GM19351 (cell line): ENCODE results near the gene ABHD10.

Experiments used
- ATAC-seq: cut with Tn5 transposase; IDR thresholded peaks from one replicate; pipeline ENCODE4 v1.9.1; 2021; ENCODE audit warnings: mild to moderate bottlenecking, moderate library complexity; ENCODE audit not compliant: unreplicated experiment

The ABHD10 gene

DNA sequence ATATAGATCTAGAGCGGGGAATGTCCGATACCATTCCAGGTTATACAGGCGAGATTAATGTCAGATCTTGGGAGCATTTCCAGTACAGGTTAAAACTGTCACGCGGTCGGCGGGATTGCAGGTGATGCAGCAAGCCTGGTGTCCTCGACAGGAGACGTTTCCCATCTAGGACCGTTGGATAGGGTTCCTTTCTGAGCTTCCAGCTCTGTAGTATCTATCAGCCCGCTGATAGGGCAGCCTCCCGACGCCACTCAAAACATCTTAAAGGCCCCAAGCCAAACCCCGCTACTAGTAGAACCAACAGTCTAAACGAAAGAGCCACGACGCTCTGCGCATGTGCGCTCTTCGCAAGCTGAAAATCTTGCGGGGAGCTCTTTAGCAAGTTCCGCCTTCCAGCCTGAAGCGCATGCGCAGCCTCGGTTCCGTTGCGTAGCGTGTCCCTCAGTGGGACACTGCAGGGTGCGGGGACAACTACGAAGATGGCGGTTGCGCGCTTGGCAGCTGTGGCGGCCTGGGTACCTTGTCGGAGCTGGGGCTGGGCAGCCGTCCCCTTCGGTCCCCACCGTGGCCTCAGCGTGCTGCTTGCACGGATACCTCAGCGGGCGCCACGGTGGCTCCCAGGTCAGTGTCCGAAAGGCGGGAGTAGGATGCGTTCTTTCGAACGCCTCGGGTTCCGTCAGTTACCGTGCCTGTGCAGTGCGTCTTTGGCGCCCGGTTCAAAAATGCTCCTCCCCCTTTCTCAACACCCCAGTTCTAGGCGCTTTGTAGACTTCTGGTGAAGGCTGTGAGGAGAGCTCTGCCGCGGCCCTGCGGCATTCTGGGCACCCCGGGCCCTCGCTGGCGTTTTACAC, at the start of gene ABHD10:
ABHD10 (plus strand) TSS at position 444 of the 851 bp plus-strand sequence; CDS start at position 480, 36 bp downstream.
- ATAC-seq, result peak; percentile 89

GRCh38 chr3:111929484-111929883, 49.3 kb upstream of the ABHD10 start:
- ATAC-seq, result no peak

- ATAC-seq, result no peak
Observed at GRCh38 chr3:111932946-111933345, 45.9 kb upstream of the ABHD10 start.

GRCh38 chr3:111936191-111936841, 42.5 kb upstream of the ABHD10 start:
- ATAC-seq, result no peak

DNA sequence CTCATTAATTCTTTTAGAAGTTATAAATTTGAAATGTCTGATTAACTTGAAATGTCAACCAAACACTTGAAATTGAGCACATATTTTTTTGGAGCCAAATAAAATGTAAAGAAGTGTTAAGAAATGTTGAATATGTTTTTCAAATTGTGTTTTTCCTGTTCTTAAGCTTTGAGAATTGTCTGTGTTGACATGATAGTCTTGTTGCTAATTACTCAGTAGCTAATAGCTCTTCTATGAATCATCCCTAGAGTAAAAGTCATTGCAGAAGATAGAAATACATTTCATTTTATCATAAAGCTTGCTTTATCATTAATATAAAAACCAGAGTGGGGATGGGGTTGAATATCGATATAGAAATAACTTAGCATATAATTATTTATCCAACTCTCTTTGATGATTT, 41.9 kb upstream of the ABHD10 start:
- no peak for ATAC-seq

DNA sequence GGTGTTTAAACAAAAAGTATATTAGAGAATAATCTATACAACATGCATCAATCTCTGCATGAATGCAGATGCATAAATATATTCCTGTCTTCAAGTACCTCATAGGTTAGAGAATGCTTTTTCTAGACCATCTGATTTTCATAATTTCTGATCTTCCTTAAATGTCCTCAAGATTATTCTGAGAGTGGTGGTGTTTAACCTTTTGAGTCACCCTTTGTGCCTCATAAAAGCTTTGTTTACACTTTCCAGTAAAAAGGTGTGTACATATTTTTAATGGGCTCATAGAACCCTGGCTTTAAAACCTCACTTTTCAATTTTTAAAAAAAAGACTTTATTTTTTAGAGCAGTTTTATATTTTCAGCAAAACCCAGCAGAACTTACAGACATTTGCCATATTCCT, 41.0 kb upstream of the ABHD10 start:
- no peak for ATAC-seq

DNA sequence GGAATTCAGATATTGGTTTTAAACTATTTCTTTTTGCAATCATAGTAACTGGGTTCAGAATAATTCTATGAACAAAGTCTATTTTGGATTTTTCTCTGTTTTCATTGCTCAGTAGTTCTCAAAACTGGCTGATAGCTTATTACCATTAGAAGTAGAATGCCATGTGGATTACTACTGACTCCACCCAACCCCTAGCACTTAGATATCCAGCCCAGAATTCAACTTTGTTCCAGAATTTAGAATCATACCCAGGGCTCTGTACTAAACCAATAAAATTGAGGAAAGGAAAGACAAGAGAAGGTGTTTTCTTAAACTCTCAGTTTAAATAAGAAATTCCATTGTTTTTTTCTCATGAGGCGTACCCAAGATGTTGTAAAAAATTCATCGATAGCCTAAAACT, 39.0 kb upstream of the ABHD10 start:
- no peak for ATAC-seq

GRCh38 chr3:111943533-111943932, 35.3 kb upstream of the ABHD10 start:
- ATAC-seq, result no peak

DNA sequence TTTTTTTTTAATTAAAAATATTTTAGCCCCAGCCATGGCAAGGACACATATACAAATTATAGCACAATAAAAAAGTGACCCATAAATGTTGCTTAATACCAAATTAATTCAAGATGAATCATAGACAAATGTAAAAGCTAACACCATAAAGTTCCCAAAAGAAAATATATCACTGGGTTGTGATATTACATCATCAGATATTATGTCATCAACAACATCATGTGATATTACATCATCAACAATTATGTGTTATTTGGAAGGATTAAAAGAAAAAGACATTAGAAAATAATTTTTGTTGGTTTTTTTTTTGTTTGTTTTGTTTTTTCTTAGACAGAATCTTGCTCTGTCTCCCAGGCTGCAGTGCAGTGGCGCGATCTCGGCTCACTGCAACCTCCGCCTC, 34.5 kb upstream of the ABHD10 start:
- ATAC-seq, result no peak

GRCh38 chr3:111947231-111947630, 31.6 kb upstream of the ABHD10 start:
- ATAC-seq, result no peak

- no peak for ATAC-seq
Observed at GRCh38 chr3:111948786-111949185, 30.0 kb upstream of the ABHD10 start.

GRCh38 chr3:111949712-111950111, 29.1 kb upstream of the ABHD10 start:
- ATAC-seq, result no peak

GRCh38 chr3:111951032-111951431, 27.8 kb upstream of the ABHD10 start:
- no peak for ATAC-seq

GRCh38 chr3:111952086-111952485, 26.7 kb upstream of the ABHD10 start:
- ATAC-seq, result no peak

DNA sequence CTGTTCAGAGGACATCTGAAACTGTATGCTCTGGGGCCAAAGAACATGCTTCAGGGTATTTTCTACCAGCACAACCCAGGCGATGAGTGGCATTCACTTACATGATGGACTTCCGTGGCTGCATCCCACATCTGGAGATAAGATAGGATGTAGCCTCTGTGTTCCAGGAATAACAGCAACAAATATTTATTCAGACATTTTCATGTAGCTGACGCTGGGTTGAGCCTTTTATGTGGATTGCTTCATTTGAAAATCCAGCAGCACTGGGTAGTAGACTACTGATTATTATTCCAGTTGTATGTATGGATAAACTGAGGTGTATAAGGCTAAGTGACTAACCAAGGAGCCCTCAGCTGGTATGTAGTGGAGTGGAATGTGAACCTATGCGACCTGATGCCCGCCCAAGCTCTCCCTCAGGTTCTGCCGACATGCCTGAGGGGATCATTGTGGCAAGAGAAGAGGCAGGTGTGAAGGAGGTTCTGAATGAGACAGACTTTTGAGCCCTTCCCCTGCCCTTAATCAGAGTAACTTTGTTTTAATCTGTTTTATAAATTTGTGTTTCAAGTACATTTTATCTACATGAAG, 25.9 kb upstream of the ABHD10 start:
- no peak for ATAC-seq

GRCh38 chr3:111954228-111954990, 24.4 kb upstream of the ABHD10 start:
- ATAC-seq, result no peak

GRCh38 chr3:111955876-111956275, 22.9 kb upstream of the ABHD10 start:
- no peak for ATAC-seq

GRCh38 chr3:111956449-111956848, 22.4 kb upstream of the ABHD10 start:
- no peak for ATAC-seq

- no peak for ATAC-seq
Observed at GRCh38 chr3:111956995-111957734, 21.7 kb upstream of the ABHD10 start.

GRCh38 chr3:111961461-111962164, 17.2 kb upstream of the ABHD10 start:
- ATAC-seq, result no peak
